Fibroblast of upper back skin (primary cell): ENCODE data around the gene PHF10.
"Not testable (repeated sequence)": the region's sequence is repeated elsewhere in the genome, so short reads cannot be mapped to it uniquely, and the experiment has no call there.

Experiments used
- DNase-seq: peaks from one replicate; pipeline ENCODE4 v3.0.0-alpha.2; 2013

The PHF10 gene

DNA sequence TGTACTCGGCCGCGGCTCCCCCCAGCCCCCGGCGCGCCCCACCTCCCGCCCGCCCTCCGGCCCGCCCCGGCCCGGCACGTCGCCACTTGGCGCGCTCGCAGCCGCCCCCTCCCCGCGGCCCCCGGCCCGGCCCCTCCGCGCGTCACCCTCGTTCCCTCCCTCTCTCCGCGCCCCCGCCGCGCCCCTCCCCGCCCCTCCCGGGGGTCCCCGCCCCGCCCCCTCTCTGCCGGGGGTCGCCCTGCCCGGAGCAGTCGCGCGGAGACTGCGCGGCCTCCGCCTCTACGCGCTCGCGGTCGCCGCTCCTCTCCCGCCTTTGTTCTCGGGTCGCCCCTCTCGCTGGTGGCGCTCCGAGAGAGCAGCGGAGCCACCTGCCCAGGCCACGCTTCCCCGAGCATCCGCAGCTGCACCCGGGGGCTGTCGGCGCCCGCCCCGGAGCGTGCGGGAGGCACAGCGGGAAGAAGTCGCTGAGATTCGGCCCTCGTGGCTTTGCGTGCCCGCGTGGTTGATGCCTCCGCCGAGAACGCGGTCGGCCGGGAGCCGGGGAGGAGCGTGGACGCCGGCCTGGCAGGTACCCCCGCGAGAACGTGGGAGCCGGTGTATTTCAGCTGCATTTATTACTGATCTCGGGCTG, at the start of gene PHF10:
Gene PHF10, minus strand, starts transcription at position 7 of the 631 bp plus-strand sequence. CDS start 569 bp downstream, outside the sequence.
- peak; percentile 19 for DNase-seq

DNA sequence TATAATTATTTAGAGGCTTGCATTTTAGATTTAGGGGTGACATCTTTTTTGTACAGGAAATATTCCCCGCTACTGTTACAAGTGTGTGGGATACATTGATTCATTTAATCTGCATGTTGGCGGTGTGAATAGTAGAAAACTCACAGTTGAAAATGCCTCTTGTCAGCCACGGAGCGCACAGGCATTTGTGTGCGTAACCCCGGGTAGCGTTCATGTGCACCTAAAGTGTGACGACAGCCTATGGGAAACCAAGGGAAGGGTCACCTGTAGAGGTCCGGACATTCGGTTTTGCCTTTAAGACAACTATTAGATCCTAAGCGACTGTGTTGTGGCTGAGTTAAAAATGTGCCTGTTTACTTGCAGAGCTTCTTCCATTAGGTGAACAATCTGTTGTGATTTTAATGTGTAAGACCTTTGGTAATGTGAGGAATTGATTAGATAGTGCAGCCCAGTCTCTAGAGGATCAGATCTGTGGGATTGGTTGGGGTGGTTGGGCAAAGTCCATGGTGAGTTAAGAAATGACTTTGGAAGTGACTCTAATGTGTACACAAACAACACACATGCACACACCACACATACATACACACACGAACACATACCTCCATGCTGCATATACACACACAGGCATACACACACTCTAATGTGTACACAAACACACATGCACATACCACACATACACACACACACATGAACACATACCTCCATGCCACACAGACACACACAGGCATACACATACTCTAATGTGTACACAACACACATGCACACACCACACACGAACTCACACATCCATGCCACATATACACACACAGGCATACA, 42.8 kb upstream of the PHF10 start:
- DNase-seq: no peak

DNA sequence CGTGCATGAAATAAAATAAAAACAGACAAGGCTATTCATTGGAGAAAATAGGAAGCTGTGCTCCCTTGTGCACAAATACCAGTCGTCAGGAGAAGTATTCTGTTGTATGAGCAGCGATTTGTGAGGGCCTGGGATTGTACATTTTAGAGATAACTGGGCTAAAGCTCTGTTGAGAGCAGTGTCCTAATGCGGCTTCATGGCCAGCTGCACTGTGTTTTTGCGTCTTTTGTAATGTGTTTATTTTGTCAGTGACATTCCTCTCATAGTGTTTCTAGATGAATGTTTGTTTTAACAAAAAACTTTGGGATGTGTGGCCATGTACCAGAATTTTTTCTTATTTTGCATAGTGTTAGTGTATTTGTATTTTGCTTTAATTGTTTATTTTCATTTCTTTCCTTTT, 41.9 kb upstream of the PHF10 start:
- DNase-seq: no peak

DNA sequence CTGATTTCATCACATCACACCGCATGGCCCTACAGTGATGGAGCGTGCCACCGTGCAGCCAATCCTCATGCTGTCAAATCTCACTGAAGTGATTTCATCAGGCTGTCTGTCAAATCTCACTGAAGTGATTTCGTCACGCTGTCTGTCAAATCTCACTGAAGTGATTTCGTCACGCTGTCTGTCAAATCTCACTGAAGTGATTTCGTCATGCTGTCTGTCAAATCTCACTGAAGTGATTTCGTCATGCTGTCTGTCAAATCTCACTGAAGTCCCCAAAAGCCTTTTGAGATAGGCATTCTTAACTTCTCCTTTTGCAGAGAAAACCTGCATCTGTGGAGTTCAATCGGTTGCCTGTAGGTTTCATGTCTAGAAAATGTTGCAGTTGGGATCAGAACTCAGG, 41.5 kb upstream of the PHF10 start:
- not testable (repeated sequence) for DNase-seq

DNA sequence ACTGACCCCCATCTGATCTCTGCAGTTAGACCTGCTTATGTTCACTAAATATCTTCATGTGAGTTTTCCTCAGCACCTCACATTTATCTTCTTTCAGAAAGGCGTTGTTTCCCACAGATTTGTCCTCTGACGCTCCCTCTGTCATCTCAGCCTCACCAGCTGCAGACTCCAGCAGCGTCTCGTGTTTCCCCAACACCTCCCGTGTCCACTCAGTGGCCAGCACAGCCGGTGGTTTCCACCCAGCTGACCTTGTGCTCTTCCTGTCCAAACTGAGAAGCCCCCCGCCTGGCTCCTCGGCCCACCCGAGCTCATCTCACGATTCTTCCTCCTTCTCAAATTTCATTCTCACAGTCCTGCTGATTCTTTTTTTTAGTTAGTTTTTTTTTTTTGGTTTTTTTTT, 39.6 kb upstream of the PHF10 start:
- DNase-seq: no peak

DNA sequence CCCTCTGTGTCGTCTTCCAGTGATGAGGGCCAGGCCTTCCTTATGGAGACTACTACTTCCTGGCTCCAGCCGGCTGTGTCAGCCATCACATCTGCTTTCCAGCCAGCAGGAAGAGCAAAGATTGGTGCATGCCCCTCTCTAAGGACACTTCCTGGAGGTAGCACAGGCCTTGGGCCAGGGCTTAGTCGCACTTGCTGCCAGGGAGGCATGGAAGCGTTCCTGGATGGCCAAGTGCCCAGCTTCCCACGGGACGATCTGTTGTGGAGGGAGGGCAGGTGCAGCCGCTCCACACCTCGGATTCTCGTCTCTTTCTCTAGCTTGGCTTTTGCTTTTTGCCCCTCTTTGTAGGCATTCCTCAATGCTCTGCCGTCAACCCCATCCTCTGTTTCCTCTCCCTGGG, 39.0 kb upstream of the PHF10 start:
- DNase-seq: no peak

DNA sequence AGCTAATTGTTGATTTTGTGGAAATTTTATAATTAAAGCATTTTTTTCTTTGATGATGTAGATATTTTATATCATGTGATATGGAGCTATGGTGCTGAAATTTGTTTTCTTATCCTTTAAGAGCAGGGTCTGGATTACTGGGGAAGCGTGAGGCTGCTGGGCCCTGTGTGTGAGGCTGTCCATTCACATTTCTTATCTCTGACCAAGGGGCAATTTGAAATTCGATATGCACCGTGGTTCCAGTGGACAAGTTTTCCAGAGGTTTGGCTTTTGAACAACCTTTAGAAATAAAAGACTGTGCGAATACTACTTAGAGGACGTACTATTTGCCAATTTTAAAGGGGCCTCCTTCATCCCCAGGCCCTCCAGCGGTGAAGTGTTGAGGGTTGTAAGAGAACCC, 30.9 kb upstream of the PHF10 start:
- no peak for DNase-seq

DNA sequence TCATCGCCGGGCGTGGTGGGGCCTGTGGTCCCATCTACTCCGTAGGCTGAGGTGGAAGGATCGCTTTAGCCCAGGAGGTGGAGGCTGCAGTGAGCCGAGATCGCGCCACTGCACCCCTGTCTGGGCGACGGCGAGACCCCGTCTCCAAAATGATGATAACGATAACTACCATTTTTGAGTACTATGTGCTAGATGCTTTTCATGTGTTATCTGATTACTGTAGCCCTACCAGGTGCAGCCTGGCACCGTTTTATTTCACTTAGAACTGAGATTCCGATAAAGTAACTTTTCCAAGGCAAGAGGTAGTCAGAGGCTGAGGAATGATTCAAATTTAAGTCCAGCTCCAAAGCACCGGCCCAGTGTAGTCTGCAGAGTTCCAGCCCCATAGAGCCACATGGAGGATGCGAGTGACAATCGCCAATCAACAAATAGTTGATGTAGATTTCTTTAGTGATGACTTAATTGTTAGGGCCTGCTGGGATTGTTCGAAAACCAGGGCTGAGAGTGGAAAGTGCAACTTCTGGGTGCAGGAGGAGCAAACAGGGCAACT, 27.8 kb upstream of the PHF10 start:
- DNase-seq: no peak

DNA sequence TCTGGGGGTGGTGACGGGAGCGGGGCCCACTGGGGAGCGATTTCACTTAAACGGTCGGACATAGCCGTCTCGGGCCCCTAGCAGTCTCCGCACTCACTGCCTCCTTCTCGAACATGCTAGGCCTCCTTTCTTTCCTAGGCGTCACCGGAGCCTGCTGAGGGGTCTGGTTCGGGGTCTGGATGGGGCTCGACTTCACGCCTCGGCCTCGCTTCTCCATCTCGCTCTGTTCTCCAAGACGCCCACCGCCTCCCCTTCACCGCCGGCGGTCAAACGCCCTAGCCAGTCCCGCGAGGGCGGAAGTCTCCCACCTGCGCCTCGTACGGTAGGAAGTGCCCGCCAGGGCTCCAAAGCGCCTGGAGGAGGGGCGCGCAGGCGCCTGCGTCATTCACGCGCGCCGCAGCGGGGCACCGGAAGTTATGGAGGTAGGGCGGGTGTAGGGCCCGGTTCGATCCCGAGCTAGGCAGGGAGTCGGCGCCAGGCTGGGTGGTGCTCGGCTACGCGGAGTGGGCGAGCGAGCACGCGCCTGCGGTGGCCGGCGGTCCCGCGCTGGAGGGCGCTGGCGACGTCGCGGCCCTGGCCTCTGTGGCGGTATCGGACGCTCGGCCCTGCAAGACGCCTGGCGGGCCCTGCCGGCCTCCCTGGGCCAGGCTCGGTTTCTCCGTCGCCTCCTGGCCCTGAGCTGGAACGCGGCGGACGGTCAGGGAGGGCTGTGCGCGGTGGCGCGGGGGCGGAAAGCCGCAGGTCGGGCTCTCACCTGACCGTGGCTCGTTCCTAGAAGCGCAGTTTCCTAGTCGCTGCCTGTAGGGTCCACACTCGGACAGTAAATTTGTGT, 27.2 kb upstream of the PHF10 start, which contains the start of the genes DYNLT2 and ERMARD:
Gene DYNLT2, minus strand, starts transcription at position 331 of the 832 bp plus-strand sequence. Its CDS starts 114 bp downstream, at position 217.
Gene ERMARD, plus strand, starts transcription at position 381 of the 832 bp plus-strand sequence. Its CDS starts 36 bp downstream, at position 417.
- peak; percentile 93 for DNase-seq

DNA sequence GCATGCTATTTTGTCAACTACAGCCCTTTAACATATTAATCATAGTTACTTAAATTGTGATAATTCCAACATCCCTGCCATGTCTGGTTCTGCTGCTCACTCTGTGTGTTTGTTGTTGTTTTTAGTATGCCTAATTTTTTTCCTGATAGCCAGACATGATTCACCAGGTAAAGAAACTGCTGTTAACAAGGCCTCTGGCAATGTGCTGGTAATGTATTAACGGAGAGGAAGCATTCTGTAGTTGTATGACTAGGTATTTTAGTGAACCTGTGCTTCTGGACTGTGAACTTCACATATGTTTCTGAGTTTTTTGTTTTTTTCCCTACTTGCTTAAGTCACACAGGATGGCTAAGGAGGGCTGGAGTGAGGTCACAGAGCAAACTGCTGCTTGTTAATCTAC, 22.3 kb upstream of the PHF10 start:
- DNase-seq: no peak

DNA sequence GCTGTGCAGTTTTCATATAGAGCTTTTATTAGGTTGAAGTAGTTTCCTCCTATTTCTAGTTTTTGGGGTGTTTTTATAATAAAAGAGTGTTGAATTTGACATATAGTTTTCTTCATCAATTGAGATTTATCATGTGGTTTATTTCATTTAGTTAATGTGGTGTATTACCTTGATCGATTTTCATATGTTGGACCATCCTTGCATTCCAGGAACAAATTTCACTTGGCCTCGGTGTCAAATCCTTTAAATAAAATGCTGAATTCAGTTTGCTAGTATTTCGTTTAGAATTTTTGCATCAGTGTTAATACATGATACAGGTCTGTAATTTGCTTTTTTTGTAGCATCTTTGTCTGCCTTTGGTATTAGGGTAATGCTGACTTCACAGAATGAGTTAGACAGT, 21.1 kb upstream of the PHF10 start:
- DNase-seq: no peak

DNA sequence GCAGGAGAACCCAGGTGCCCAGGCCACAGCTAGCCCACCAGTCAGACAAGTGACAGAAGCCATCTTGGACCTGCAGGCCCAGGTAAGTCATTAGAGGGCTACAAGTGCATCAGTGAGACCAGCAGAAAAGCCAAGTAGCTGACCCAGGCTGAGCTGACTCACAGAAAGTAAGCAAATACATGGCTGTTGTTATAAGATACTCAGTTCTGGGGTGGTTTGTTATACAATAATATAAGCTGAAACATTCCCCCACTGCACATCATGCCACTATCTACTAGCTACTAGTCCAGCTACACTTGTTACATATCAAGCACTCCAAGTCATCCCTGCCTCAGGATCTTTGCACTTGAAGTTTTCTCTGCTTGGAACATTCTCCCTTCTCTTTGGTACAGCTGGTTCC, 17.0 kb upstream of the PHF10 start:
- no peak for DNase-seq

DNA sequence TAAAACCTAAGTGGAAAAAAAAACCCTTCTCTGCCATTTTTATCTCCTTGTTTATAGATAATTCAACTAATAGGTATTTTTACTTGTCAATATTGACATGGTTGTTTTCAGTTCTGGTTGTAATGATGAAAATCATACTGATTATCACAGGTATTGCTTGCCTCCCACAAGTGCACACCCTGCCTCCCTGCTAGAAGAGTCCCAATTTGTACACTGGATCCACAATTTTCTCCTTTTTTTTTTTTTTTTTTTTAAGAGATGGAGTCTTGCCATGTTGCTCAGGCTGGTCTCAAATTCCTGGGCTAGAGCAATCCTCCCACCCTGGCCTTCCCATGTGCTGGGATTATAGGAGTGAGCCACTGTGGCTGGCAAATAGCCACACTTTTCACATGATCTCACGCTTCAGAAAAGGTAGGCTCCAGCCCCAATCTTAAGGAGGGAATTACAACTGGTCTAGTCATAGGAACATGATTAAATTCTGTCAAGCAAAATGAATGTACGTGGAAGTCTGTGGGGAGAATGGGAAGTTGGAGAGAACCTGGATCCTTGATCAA, 14.8 kb upstream of the PHF10 start:
- peak; percentile 9 for DNase-seq

DNA sequence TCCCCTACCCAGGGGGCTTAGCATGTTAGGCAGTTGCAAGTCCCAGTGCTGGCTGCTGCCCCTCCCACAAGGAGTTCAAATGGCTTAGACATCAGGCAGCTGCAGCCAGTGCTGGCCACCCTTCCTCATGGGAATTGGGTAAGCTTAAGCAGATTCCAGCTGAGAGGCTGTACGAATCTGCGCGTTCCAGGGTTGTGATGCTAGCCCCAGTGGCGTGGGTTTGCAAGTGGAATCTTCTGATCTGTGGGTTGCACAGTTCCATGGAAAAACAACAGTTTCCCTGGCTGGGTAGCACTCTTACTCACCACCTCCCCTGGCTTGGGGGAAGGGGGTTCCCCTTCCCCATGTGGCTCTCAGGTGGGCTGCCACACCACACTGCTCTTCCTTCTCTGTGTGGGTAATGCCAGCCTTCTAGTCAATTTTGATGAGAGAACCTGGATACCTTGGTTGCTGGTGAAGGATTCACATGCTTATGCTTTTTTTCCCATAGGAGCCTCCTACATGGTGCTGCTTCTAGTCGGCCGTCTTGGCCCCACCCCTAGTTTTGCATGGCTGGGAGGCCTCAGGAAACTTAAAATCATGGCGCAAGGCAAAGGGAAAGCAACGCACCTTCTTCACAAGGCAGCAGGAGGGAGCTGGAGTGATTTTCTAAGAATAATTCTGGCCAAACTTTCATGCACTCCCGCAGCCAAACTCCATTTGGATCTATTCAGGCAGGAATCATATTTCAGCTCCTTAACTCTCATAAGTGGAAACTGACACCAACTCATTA, 14.1 kb upstream of the PHF10 start:
- peak; percentile 8 for DNase-seq

DNA sequence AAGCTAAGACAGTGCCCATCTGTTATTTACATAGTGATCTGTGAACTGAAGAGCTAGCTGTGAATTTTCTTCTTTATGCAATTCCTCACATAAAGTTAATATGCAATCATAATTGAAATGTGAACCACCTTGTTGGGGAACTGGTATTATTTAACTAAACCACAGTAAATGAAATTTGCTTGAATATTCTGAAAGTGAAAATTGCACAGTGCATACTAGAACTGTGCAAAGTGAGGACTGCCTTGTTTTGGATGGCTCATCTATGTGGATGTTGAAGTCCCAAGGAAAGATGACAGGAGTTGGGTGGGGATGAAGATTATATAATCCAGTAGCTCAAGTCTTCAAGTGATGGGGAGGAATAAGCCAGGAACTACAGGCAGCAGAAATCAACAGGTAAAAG, 5.7 kb upstream of the PHF10 start:
- no peak for DNase-seq

DNA sequence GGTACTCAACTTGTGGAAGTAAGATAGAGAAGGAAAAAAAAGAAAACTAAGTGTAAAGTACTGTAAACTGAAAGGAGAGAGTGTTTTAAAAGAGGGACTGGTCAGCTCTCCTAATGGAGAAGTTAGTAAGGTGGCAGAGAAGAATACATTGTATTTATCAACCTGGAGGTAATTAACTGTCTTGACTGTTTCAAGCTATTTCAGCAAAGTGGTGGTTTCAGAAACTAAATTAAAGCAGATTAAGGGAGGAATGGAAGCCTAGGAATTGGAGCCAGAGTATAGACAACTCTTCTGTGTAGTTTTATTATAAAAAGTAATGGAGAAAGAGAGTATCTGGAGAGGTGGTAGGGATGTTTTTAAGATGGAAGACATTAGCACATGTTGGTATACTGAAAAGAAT, 2.7 kb upstream of the PHF10 start:
- no peak for DNase-seq

DNA sequence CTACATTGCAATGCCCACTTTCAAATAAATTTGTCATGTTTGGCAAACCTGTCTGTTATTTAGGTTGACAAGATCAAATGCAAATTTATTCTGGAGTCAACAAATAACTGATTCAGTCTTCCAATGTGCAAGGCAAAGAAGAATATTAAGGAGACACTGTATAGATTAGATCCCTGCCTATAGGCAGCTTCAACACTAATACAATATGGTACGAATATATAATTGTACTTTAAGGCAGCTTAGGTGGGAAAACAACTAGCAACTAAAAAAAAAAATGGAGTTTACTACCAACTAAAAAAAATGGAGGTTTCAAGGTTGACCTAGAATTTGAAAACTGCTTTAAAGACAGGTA, 1.7 kb upstream of the PHF10 start:
- no peak for DNase-seq

DNA sequence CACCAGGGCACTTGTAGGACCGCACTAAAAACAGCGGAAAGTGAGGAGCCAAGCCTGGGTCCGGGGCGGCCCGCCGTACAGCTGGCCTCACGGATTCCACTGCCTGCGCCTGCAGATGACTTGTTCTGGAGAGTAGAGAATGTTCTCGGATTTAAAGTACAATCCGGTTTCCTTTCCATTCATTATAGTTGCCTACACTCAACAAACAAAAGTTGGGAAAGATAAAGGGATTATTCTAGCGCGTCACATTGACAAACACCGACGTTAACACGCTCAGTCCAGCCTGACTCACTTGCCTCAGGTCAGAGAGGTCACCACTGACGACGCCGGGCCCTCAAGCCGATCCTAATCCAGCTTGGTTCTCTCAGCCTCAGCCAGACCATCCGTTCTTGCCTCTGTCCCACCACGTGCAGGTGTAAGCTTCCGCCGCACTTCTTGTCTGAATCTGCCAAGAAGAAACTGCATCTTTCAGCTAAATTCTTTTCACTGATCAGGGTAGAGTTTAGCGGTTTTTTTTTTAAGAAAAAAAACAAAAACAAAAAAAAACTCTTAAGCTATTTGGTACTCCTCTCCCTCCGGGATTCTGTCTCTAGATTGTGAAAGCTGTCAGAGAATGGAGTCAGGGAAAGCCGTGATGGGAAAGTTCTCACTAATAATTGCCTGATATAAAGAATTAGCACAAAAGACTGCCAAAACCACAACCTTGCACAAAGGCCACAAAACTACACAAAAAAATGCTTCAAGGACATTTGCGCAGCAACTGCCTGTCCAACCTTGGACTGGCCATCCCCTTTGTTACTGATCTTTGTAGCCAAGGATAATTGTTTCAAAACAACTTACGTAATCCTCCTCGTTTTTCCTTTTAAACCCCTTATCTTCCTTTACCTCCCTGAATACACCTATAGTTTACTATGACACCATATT, 1.1 kb upstream of the PHF10 start:
- DNase-seq: peak; percentile 7

DNA sequence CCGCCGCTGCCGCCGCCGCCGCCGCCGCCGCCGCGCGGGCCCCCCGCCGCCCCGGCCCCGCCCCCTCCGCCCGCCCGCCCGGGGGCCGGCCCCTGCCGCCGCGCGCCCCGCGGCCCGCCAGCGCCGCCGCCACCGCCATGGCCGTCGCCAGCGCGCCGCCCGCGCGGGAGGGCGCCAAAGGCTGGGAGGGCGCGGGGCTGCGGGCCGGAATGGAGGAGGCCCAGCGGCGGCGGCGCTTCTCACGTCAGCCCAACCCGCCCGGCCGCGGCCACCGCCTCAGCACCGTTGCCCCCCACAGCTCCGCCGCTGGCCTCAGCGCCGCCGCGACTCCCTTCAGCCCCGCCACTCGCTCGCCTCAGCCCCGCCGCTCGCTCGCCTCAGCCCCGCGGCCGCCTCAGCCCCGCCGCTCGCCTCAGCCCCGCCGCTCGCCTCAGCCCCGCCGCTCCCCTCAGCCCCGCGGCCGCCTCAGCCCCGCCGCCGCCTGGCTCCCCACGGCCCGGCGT, 258 bp downstream of the PHF10 start:
- peak; percentile 20 for DNase-seq

DNA sequence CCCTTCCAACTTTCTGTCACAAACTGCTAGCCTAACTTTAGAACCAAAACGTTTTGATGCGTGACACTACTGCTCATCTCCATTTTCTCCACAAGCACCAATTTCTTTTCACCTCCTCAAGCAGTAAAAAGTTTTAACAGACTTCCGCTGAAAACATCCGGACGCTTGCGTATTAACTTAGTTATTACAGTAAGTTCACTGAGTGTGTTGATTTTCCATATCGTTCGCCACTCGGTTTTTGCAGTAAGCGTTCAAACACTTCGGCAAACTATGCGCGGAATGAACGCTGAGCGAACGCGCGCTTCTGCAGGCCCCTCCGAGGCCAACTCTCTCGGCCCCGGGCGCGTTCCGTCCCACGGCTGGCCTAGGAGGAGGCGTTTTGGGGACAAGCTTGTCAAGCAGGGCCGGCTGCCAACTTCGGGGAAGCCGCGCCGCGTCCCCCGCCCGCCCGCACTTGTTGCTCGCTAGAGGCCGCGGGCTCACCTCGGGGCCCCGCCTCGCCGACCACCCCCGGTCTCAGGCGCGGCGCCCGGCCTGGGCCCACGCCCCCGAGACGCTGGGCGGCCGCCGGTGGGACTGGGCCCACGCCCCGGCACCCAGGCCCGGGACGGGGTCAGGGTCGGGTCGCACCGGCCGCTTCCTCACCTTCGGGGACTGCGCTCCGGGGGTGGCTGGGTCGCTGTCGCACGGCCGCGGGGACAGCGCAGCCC, 945 bp downstream of the PHF10 start:
- DNase-seq: peak; percentile 59
